Measurements from ENCODE around the gene ZDHHC15.

DNA sequence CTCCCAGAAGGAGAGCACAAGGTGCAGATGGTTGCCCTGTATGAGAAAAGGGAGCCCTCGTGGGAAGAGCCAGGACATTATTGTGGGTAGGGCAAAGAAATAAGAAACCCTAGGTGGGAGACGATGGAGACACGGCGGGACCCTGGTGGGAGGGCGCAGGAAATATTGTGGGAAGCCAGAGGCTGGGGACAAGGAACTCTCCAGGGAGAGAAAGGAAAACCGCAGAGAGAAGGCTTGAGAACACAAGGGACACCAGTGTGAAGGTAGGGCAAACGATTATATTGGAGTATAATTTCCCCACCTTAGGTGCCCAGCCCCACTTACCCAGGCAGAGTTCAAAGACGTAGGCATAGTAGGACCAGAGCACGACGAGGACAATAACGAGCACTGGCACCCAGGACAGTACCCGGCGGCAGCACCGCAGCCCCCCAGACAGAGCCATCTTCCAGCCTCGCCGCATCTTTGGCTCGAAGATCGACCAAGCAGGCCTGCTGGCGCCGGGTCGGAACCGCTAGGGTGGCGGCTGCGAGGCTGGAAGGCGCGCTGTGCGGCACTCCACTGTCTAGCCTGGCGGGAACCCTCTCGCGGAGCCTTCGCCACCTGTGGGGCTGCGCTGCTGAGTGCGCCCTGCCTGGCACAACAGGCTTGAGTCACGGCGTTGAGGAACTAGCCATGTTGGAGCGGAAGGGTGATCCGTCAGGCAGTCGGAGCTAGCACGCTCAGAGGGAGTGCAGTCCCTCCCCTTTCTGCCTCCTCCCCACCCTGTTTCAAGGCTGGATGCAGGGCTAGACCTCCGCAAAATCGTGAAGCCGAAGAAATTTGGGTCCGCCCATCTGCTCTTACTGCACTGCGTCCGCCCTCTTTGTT lies at the start of gene ZDHHC15:
- TF ChIP-seq POLR2AphosphoS5 (IDR thresholded peaks at IDR 0.05), result peak; percentile 53 to 76 (median 73)
- no peak for TF ChIP-seq POLR2A (IDR thresholded peaks at IDR 0.05)
- TF ChIP-seq CTCF (IDR thresholded peaks at IDR 0.05 in 8 of 11, conservative IDR thresholded peaks at IDR 0.05 in 3 of 11), result no peak

All from spleen (tissue), 7 donors.